Activated effector memory CD4-positive, alpha-beta T cell treated with anti-CD3 and anti-CD28 coated beads, Interleukin-2, amount 50 U/mL, for 16 hours (primary cell): ENCODE measurements around the gene CACNA2D3.

Experiments used
- DNase-seq: peaks from one replicate; pipeline ENCODE4 v3.0.0-alpha.2; 2020

The CACNA2D3 gene

GRCh38 chr3:54131026-54131605 is 8.8 kb downstream of the CACNA2D3 start:
- no peak for DNase-seq

GRCh38 chr3:54131890-54132289 is 9.5 kb downstream of the CACNA2D3 start:
- no peak for DNase-seq

- DNase-seq = no peak
Measured at GRCh38 chr3:54132685-54133084, 10.3 kb downstream of the CACNA2D3 start.

GRCh38 chr3:54133196-54133595 is 10.8 kb downstream of the CACNA2D3 start:
- DNase-seq = no peak

GRCh38 chr3:54134155-54134554 is 11.8 kb downstream of the CACNA2D3 start:
- no peak for DNase-seq

GRCh38 chr3:54134713-54135112 is 12.4 kb downstream of the CACNA2D3 start:
- no peak for DNase-seq

GRCh38 chr3:54137311-54137710 is 15.0 kb downstream of the CACNA2D3 start:
- DNase-seq = no peak

GRCh38 chr3:54138937-54139547 is 16.7 kb downstream of the CACNA2D3 start:
- DNase-seq = no peak

GRCh38 chr3:54139630-54140029 is 17.3 kb downstream of the CACNA2D3 start:
- DNase-seq = no peak

- DNase-seq = no peak
Measured at GRCh38 chr3:54144284-54144683, 21.9 kb downstream of the CACNA2D3 start.

GRCh38 chr3:54146506-54147239 is 24.3 kb downstream of the CACNA2D3 start:
- no peak for DNase-seq

GRCh38 chr3:54150864-54151467 is 28.6 kb downstream of the CACNA2D3 start:
- no peak for DNase-seq

GRCh38 chr3:54153477-54153876 is 31.1 kb downstream of the CACNA2D3 start:
- DNase-seq = no peak

GRCh38 chr3:54157860-54158259 is 35.5 kb downstream of the CACNA2D3 start:
- DNase-seq = no peak

- no peak for DNase-seq
Measured at GRCh38 chr3:54159917-54160316, 37.6 kb downstream of the CACNA2D3 start.

GRCh38 chr3:54163441-54163840 is 41.1 kb downstream of the CACNA2D3 start:
- no peak for DNase-seq

GRCh38 chr3:54164192-54164975 is 42.0 kb downstream of the CACNA2D3 start:
- no peak for DNase-seq

GRCh38 chr3:54165865-54166264 is 43.5 kb downstream of the CACNA2D3 start:
- no peak for DNase-seq

- DNase-seq = no peak
Measured at GRCh38 chr3:54167999-54168398, 45.6 kb downstream of the CACNA2D3 start.

- no peak for DNase-seq
Measured at GRCh38 chr3:54168451-54168850, 46.1 kb downstream of the CACNA2D3 start.

GRCh38 chr3:54169524-54169923 is 47.2 kb downstream of the CACNA2D3 start:
- no peak for DNase-seq

GRCh38 chr3:54171509-54171908 is 49.2 kb downstream of the CACNA2D3 start:
- no peak for DNase-seq

GRCh38 chr3:54171951-54172350 is 49.6 kb downstream of the CACNA2D3 start:
- no peak for DNase-seq
